Stimulated activated CD4-positive, alpha-beta T cell treated with anti-CD3 and anti-CD28 coated beads, Interleukin-12 subunit alpha, Interleukin-12 subunit beta, amount 100 ng/mL, for 48 hours (primary cell): ENCODE results near the gene DCUN1D3.
A peak's percentile ranks its signal among the peaks of the same experiment; 100 is the strongest.

ENCODE experiments used
- DNase-seq, 3 donors: peaks; one replicate each; pipeline ENCODE4 v3.0.0-alpha.2; 2020; ENCODE audit warnings: low read depth in 2 of 3, low spot score in 1 of 3

DCUN1D3 gene

GRCh38 chr16:20889625-20890275 lies 10.4 kb downstream of the DCUN1D3 start:
- no peak for DNase-seq

GRCh38 chr16:20887207-20887606 lies 13.0 kb downstream of the DCUN1D3 start:
- no peak for DNase-seq

- DNase-seq, result no peak
Observed at GRCh38 chr16:20886320-20886719, 13.8 kb downstream of the DCUN1D3 start.

GRCh38 chr16:20884240-20884556 lies 16.0 kb downstream of the DCUN1D3 start:
- no peak for DNase-seq

GRCh38 chr16:20883554-20884239 lies 16.5 kb downstream of the DCUN1D3 start:
- DNase-seq, result no peak

- DNase-seq, result no peak
Observed at GRCh38 chr16:20881503-20881878, 18.7 kb downstream of the DCUN1D3 start.

GRCh38 chr16:20880867-20881502 lies 19.2 kb downstream of the DCUN1D3 start:
- DNase-seq, result no peak

- no peak for DNase-seq
Observed at GRCh38 chr16:20879175-20880040, 20.8 kb downstream of the DCUN1D3 start.

GRCh38 chr16:20878682-20879147 lies 21.4 kb downstream of the DCUN1D3 start:
- no peak for DNase-seq

GRCh38 chr16:20875355-20875650 lies 24.9 kb downstream of the DCUN1D3 start:
- no peak for DNase-seq

GRCh38 chr16:20874088-20874581 lies 26.0 kb downstream of the DCUN1D3 start:
- no peak for DNase-seq

GRCh38 chr16:20873331-20873730 lies 26.8 kb downstream of the DCUN1D3 start:
- DNase-seq, result no peak

- no peak for DNase-seq
Observed at GRCh38 chr16:20871941-20872815, 28.0 kb downstream of the DCUN1D3 start.

- no peak for DNase-seq
Observed at GRCh38 chr16:20871258-20871657, 28.9 kb downstream of the DCUN1D3 start.

GRCh38 chr16:20870122-20870820 lies 29.9 kb downstream of the DCUN1D3 start:
- DNase-seq, result no peak

GRCh38 chr16:20868890-20869289 lies 31.3 kb downstream of the DCUN1D3 start:
- DNase-seq, result no peak

GRCh38 chr16:20867585-20867984 lies 32.6 kb downstream of the DCUN1D3 start:
- DNase-seq, result no peak

- DNase-seq, result no peak
Observed at GRCh38 chr16:20866801-20867200, 33.4 kb downstream of the DCUN1D3 start.

GRCh38 chr16:20866145-20866772 lies 33.9 kb downstream of the DCUN1D3 start:
- DNase-seq, result peak in 1 of 3 donors; percentile 11
